ENCODE measurements around the gene AS3MT.
"Not testable (repeated sequence)": the region's sequence is repeated elsewhere in the genome, so short reads cannot be mapped to it uniquely, and the experiment has no call there.

AS3MT gene

DNA sequence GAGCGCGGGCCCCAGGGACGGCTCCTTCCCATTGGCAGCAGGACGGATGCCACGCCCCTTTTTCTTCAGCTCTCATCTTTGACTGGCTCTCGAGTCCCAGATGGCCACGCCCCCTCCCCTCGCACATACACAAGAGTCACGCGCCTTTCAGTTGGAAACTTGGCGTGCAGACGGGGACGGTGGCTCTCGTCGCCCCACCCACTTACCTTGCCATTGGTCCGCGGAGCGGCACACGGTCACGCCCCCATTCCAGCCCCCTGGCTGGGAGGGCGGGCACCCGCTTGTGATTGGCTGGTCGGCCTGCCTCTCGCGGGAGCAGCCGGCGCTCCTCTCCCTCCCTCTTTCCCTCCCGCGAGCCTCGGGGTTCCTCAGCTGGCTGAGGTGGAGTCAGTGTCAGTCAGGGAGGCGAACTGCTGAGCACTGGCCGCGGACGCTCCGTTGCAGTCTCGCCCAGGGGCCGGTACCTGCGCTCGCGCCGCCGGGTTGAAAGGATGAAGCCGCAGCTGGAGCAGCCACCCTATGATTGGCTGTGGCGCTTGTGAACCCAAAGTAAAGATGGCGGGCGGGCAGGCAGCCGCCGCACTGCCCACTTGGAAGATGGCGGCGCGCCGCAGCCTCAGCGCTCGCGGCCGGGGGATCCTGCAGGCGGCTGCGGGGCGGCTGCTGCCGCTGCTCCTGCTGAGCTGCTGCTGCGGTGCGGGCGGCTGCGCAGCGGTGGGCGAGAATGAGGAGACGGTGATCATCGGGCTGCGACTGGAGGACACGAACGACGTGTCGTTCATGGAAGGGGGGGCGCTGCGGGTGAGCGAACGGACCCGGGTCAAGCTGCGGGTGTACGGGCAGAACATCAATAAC lies 48.9 kb downstream of the AS3MT start, which contains the start of gene CNNM2:
Gene CNNM2, plus strand, starts transcription at position 333 of the 855 bp plus-strand sequence. Its CDS starts 187 bp downstream, at position 520.
- FAIRE-seq (peak; percentile 95), DNase-seq (ENCODE audit: insufficient read length, low spot score) (peak; percentile 98)

DNA sequence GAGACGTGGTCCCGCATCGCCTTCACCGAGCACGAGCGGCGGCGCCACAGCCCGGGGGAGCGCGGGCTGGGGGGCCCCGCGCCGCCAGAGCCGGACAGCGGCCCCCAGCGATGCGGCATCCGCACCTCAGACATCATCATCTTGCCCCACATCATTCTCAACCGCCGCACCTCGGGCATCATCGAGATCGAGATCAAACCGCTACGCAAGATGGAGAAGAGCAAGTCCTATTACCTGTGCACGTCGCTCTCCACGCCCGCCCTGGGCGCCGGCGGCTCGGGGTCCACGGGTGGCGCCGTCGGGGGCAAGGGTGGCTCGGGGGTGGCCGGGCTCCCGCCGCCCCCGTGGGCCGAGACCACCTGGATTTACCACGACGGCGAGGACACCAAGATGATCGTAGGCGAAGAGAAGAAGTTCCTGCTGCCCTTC lies 49.6 kb downstream of the AS3MT start:
- DNase-seq (ENCODE audit: insufficient read length, low spot score) (peak; percentile 17), FAIRE-seq (no peak)

DNA sequence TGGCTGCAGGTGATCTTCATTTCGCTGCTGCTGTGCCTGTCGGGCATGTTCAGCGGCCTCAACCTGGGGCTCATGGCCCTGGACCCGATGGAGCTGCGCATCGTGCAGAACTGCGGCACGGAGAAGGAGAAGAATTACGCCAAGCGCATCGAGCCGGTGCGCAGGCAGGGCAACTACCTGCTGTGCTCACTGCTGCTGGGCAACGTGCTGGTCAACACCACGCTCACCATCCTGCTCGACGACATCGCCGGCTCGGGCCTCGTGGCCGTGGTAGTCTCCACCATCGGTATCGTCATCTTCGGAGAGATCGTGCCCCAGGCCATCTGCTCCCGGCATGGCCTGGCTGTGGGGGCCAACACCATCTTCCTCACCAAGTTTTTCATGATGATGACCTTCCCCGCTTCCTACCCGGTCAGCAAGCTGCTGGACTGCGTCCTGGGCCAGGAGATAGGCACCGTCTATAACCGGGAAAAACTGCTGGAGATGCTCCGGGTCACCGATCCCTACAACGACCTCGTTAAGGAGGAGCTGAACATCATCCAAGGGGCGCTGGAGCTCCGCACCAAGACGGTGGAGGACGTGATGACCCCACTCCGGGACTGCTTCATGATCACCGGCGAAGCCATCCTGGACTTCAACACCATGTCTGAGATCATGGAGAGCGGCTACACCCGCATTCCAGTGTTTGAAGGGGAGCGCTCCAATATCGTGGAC lies 50.1 kb downstream of the AS3MT start:
- DNase-seq (ENCODE audit: insufficient read length, low spot score) (no peak), FAIRE-seq (no peak)

DNA sequence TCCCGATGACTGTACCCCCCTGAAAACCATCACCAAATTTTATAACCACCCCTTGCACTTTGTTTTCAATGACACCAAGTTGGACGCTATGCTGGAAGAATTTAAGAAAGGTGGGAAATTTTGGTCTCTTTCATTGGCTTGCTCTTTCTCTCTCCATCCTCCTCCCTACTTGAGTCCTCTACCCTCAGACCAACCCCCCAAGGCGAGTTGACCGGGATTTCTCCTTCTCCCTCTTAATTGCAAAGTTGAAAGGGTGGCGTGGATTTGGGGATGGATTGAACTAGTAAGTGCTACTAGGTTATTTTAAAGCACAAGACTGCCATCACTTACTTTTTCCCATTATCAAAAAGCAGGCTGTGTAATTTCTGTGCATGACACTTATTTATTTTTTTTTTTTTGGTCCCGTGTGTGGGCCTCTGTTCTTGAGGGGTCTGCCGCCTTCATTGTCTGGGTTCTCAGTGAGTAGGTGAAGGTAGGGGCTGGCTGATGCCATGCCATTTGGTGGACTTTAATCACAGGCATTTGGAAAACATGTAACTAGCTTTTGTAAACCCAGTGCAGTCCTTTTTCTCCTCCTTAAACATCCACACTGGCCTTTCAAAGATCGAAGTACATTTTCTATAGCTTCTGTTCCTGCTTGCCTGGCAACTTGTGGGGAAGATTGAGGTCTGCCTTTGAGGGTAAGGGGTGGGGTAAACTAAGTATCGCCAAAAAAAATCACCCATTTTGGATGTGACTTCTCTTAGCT lies 50.9 kb downstream of the AS3MT start:
- DNase-seq (ENCODE audit: insufficient read length, low spot score), result no peak
- FAIRE-seq, result no peak

DNA sequence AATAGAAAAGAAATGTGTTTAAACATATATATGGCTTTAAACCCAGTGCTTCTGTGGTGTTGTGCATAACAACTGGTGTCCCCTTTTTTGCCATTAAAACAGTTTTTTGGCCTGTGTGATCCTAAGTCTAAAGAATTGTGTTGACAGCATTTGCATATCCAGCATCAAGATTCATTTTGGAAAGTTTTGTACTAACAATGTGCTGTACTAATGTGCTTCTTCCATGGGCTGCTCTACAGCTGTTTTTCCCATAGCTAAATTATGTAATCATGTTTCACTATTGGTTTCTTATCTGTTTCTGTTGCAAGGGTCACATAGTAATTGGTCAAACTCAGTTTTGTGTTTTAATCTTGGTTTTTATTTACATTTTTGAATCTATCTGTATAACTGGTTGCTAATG lies 54.3 kb downstream of the AS3MT start:
- FAIRE-seq (no peak), DNase-seq (ENCODE audit: insufficient read length, low spot score) (no peak)

DNA sequence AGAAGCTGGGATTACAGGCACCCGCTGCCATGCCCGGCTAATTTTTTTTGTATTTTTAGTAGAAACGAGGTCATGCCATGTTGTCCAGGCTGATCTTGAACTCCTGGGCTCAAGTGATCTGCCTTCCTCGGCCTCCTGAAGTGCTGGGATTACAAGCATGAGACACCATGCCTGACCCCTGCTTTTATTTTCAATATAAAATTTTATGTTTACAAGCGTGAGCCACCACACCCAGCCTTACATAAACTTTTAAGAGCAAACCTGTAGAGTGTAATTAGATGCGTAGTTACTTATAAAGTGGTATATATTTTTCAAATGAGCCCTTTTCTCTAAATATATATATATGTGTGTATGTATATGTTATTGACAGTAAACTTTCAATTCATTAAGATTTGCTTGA lies 57.6 kb downstream of the AS3MT start:
- no peak for FAIRE-seq

DNA sequence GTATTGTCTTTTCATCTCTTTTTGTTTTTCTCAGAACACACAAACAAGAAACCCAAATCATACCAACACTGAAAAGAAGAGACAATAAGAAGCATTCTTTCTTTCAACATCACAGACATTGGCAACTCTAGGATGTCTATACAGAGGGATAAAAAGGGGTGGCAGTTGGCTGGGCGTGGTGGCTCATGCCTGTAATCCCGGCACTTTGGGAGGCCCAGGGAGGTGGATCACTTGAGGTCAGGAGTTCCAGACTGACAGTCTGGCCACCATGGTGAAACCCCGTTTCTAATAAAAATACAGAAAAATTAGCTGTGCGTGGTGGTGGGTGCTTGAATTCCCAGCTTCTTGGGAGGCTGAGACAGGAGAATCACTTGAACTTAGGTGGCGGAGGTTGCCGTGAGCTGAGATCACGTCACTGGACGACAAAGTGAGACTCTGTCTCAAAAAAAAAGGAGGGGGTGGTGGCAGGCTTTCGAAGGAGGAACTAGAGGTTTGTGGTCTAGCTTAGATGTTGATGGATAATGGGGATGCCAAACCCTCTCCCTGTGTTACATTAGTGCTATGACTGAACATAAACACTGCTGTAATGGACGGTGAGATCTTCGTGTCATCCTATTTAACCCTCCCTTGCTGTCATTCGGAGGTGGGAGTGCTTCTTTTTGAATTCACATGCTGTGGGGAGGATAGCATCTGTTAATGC lies 58.2 kb downstream of the AS3MT start:
- DNase-seq (ENCODE audit: insufficient read length, low spot score) (no peak), FAIRE-seq (no peak)

More for the DNA sequence above, 57.6 kb downstream of the AS3MT start:
- DNase-seq (ENCODE audit: insufficient read length, low spot score), result no peak

DNA sequence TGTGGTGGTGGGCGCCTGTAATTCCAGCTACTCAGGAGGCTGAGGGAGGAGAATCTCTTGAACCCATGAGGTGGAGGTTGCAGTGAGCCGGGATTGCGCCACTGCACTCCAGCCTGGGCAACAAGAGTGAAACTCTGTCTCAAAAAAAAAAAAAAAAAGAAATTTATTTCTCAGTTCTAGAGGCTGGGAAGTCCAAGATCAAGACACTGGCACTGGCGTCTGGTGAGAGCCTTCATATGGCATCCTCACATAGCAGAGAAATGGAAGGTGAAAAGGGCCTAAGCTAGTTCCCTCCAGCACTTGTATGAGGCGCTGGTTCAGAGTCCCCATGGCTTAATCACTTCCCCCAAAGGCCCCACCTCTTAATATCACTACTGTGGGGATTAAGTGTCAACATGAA lies 59.2 kb downstream of the AS3MT start:
- DNase-seq (ENCODE audit: insufficient read length, low spot score); FAIRE-seq: not testable (repeated sequence)

DNA sequence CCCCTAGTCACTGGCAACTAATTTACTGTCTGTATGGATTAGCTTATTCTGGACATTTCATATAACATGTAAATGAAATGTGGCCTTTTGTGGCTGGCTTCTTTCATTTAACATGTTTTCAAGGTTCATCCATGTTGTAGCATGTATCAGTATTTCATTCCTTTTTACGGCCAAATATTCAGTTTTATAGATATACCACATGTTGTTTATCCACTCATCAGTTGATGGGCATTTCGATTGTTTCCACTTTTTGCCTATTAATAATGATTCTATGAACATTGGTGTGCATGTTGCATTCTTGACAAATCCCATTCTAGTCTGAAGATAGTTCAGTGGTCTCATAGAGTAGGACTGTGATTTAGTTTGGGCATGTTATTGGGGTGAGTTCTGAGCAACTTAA lies 61.5 kb downstream of the AS3MT start:
- DNase-seq (ENCODE audit: insufficient read length, low spot score) (no peak), FAIRE-seq (no peak)

DNA sequence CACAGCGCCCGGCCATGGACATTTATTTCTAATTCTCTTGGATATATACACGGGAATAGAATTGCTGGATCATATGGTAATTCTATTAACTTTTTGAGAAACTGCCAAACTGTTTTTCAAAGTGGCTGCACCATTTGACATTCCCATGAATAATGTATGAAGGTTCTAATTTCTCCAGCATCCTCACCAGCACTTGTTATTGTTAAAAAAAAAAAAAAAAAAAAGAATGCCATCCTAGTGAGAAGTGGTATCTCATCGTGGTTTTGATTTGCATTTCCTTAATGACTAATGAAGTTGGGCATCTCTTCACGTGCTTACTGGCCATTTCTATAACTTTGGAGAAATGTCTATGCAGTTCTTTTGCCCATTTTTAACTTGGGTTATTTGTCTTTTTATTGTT lies 62.4 kb downstream of the AS3MT start:
- no peak for DNase-seq (ENCODE audit: insufficient read length, low spot score)
- FAIRE-seq, result no peak

DNA sequence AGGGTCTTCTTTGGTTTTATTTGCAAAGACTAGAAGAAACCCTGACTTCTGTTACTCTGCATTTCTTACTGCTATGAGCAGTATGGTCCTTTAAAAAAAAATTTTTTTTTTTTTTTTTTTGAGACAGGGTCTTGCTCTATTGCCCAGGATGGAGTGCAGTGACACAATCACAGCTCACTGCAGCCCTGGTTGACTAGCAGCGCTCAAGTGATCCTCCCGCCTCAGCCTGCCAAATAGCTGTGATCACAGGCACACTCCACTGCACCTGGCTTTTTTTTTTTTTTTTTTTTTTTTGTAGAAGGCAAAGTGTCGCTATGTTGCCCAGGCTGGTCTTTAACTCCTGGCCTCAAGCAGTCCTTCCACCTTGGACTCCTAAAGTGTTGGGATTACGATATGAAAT lies 66.2 kb downstream of the AS3MT start:
- no peak for DNase-seq (ENCODE audit: insufficient read length, low spot score)
- FAIRE-seq, result no peak

DNA sequence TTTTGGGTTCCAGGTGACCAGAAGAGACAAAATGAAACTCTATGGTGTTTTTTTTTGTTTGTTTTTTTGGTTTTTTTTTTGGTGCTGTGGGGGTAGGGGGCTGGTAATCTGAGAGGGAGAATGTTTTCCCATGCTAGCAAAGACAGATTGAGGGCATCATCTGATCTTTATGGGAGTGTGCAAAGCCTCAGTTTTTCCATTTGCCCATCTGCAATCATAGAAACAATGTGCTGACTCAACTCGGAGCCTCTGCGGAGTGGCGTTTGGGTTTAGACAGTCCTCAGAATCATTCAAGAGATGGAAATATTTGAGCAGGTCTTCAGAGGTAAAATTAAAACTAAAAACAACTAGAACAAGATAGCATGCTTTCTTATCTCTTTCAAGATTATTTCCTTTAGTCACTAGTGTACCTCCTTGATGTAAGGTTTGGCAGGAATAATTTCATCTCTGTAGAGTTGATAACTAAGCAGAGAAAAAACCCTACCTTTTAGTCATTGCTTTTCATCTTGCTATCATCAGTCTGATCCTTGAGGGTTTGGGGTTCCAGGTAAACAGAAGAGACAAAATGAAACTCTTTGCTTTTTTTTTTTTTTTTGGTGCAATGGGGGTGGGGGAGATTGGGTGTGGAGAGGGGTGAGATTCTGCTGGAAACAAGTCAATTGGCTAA lies 66.8 kb downstream of the AS3MT start:
- DNase-seq (ENCODE audit: insufficient read length, low spot score) (no peak), FAIRE-seq (no peak)

DNA sequence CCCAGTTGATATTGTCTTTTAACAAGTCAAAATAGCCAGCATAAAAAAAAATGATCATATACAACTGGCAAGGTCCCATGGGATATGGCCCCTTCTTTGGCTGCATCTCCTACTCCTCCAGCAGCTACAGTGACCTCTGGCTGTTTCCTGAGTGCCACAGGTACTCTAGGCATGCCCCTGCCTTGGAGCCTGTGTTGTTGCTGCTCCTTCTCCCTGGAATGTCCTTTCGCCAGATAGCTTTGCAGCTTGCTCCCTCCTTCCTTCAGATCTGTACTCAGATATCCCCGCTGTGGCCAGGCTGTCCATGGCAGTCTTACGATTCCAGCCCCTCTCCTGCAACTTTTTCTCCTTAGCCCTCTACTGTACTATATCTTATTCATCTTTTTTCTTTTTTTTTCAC lies 72.1 kb downstream of the AS3MT start:
- DNase-seq (ENCODE audit: insufficient read length, low spot score), result no peak

DNA sequence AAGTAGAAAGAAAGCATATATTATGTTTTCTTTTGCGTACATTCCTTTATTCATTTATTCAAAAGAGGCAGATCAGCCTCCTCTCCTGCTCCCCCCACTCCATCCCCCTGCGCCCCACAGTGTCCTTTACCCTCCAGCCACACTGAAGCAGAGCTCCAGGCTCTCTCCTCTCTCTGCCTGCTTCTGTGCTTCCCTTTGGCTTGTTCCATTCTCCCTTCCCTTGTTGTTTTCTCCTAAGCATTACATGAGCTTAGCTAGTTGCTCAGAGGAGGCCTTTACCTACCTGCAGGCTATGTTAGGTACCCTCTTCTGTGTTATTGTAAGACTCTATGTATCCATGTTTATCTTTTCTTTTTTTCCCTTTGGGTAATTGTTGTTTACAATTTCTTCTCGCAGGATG lies 76.2 kb downstream of the AS3MT start:
- FAIRE-seq (no peak), DNase-seq (ENCODE audit: insufficient read length, low spot score) (no peak)

More for the DNA sequence above, 72.1 kb downstream of the AS3MT start:
- no peak for FAIRE-seq

DNA sequence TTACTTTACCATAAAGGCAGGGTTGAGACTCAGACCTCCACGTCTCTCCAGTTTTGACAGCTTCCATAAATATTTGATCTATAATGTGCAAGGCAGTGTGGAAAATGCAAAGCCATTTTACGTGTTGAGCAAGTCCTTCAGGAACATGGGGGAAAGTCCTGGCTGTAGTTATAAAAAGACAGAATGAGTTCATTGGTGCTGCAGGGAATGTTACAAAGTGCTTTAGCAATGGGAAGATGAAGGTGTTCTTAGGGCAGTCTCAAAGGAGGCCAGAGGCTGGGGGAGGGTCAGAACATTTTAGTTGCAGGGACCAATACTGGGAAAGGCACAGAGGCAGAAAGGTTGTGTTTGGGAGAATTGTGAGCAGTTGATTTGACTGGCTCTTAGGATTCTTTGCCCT lies 76.7 kb downstream of the AS3MT start:
- DNase-seq (ENCODE audit: insufficient read length, low spot score) (no peak), FAIRE-seq (no peak)

DNA sequence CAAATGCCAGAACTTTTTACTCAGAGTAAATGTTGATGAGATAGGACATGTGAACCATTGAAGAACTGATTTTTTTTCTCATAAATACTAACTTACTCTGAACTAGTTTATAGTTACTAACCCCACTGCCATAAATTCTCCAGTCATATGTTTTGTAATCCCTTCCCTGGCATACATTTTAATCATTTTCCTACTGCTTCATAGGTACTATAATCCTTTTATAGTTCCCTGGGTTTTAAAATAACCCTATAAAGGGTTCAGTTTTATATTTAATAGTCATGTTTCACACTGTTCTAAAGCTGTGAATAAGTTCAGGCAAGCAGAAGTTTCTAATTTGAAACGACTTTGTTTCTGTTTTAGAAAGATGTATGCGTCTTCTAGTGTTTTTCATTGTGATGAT lies 77.7 kb downstream of the AS3MT start:
- FAIRE-seq (no peak), DNase-seq (ENCODE audit: insufficient read length, low spot score) (no peak)

DNA sequence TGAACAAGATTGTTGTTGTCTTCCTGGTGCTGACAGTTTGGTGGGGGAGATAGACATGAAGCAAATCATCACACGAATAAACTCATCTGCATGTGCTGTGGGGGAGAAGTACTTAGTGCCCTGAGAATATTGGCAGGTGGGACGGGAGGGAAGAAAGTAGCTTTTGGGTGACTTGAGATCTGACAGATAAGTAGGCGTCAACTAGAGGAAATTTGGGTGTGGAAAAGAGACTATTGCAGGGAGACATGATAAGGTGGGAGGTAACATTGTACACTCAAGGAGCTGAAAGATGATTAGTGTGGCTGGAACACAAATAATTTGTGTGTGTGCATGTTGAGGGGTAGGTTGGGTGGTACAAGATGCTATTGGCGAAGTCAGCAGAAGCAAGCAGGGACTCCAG lies 78.9 kb downstream of the AS3MT start:
- no peak for DNase-seq (ENCODE audit: insufficient read length, low spot score)
- no peak for FAIRE-seq

DNA sequence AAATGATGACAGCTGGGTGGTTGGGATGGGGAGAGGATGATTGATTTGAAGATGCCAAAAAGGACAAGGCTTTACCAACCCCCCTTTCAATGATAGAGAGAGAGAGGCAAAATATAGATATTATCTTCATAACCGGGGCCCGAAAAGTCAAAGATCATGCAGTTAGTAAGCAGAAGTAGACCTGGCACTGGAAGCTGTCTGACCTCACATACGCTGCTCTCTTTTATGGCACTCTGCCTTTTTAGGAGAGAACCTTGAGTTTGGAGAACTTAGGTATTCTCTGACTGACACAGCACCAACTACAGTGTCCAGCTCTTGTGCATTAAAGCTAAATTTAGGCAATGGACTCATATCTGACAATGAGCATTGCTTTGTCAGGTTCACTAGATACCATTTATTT lies 79.5 kb downstream of the AS3MT start:
- FAIRE-seq, result no peak
- DNase-seq (ENCODE audit: insufficient read length, low spot score), result no peak

DNA sequence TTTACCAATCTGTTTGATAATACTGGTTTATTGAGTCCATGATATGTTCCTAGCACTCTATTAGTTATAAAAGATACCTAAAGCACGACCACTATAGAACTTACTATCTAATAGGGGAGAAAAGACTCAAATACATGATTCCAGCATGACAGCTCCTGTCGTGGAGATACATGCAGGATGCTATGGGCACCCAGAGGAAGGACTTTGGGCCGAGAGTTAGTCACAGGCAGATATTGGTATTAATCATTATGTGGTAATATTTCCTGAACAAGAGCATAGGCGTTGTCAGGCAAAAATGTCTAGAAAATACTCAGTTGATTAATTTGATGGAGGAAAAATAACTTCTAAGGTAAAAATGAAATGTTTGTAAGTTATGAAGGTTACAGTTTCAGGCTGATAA lies 80.6 kb downstream of the AS3MT start:
- no peak for FAIRE-seq

DNA sequence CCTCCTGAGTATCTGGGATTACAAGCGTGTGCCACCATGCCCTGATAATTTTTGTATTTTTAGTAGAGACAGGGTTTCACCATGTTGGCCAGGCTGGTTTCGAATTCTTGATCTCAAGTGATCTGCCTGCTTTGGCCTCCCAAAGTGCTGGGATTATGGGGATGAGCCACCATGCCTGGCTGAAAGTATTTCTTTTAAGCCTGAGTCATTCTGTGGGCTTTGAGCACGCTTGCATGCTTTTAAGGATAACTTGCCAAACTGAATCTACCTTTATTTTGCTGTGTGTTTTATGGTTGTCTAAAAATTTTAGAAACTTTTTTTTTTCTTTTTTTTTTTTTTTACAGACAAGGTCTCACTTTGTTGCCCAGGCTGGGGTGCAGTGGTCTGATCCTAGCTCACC lies 82.0 kb downstream of the AS3MT start:
- no peak for DNase-seq (ENCODE audit: insufficient read length, low spot score)
- no peak for FAIRE-seq

More for the DNA sequence above, 80.6 kb downstream of the AS3MT start:
- no peak for DNase-seq (ENCODE audit: insufficient read length, low spot score)

Measured in HTR-8/SVneo (cell line).